HG02610 (cell line): ENCODE measurements around the gene CATSPER3.

Experiments
- ATAC-seq: cut with Tn5 transposase; IDR thresholded peaks from one replicate; pipeline ENCODE4 v1.9.1; 2021; ENCODE audit warnings: mild to moderate bottlenecking, moderate library complexity; ENCODE audit not compliant: unreplicated experiment

Gene CATSPER3

DNA sequence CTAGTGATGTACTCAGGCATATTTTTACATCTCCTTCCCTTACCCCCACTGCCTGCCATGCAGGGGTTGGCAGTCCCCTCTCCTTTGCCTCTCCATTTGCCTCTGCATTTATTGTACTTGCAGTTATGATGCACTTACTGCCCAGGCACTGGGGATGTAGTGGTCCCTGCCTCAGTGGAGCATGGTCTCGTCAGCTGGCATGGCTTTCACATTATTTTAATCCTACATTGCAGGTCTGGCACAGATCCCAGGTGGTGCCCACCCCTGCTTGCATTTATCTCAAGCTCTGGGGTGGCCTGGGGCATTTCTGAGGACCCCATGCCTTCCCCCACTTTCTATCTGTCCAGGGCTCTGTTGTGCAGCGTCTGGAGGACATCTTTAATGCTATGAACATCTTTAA is 89.5 kb downstream of the CATSPER3 start:
- no peak for ATAC-seq

DNA sequence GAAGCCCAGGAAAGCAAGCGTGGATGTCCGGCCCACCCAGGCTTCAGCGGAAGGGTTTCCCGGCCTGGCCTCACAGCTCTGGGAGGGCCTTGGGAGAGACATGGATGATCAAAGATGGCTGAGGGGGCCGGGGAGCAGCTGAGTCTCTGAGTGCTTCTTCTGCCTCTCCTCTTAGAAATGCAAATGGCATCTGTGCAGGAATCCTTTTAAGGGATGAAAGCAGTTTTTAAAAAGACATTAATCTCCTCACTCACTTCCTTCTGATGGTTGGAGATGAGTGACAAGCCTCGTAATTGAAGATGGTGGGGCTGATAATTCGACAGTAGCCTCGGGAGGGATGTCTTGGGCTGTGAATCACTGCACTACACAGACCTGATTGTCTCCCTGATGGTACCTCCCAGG is 90.6 kb downstream of the CATSPER3 start:
- ATAC-seq, result no peak

DNA sequence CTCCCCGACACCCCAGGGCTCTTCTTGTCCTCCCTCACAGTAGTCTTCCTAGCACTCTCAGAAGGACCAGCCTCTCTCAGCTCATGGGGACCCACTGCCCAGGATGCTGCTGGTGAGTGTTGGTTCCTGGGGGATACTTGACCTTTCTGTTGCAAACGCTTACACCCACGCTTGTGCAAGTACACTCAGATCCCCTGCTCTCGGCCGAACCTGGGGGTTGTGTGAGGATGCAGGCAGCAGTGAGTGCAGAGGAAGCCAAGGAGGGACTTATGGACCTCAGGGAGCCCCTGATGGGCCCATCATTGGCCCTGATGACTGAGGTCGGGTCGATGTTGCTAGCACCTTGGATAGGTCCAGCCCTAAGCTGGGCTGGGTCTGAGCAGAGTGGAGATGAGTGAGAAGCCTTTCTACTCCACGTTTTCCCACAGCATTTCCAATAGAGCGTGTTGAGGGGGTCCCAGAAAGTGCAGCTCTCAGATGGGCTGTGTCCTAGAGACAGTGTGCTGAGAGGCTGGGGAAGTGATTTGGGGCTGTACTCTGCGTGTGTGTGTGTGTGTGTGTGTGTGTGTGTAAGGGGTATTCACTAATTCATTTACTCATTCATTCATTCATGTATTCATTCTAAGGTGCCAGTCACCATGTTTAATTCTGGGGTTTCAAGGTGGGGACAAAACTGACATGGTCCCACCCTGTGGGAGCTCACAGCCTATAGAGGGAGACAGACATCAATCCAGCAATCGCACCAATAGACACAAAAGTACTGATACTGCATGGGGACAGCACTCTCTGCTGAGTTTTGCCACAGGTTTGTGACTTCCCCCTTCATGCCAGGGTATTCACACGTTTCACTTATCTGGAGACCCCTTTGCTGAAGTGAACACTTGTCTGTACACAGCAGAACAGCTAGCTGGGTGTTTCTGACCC is 91.6 kb downstream of the CATSPER3 start:
- no peak for ATAC-seq

DNA sequence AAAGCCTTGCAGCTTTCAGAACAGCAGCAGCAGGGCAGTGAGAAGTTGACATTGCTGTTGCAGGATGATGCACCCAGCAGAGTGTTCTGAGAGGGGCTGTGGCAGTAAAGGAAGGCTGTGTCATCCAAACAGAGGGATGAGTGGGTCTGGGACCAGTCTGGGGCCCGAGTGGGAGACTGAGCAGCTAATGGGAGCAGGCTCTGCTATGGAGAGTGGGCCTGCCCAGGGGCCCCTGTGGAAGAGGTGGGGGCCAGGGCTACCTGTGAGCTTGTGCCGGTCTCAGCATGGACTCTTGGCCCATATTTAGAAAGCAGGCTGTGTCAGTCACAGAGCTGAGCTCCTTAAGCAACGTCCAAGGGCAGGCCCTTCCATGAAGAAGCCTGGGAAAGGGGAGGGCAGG is 92.3 kb downstream of the CATSPER3 start:
- no peak for ATAC-seq

DNA sequence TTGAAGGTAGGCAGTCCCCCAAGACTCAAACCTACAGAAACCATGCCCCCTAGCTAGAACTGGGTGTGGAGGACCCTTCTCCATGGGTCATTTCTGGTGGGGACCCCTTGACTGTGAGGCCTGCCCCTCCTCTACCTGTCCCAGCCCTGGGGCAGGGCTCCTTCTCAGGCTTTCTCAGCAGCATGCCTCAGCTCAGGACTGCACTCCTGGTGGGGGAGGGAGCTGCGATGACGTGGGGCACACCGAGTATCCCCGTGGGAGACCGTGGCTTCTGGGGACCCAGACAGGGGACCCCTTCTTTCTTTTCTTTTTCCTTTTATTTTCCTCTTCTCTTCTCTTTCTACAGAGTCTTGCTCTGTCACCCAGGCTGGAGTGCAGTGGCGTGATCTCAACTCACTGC is 93.3 kb downstream of the CATSPER3 start:
- no peak for ATAC-seq
